GM19193 (cell line): ENCODE results near the gene ACO2.

Experiments used
- POLR2A ChIP-seq: IDR thresholded peaks from 4 replicates; pipeline ENCODE4 v1.6.1; 2011; ENCODE audit not compliant: insufficient read depth, insufficient read length; ENCODE audit errors: extremely low read depth

The ACO2 gene

DNA sequence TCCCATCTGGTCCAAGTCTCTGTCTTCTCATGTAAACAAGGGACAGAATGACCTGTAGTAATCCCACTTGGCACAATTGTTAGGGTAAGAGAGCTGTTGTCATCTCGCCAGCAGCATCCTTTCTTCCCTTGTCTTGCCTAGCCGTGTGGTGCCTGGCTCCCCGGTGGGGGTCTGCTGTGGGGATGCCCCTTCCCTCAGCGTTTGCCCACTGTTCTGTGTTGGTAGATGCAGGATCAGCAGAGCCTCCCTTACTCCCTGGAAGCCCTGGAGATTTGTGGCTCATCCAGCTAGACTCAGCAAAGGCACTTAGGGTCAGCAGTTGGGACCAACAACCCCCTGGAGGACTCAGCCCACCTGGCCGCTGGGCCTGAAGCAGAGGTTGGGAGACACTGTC, 13.0 kb downstream of the ACO2 start:
- no peak for TF ChIP-seq POLR2A

DNA sequence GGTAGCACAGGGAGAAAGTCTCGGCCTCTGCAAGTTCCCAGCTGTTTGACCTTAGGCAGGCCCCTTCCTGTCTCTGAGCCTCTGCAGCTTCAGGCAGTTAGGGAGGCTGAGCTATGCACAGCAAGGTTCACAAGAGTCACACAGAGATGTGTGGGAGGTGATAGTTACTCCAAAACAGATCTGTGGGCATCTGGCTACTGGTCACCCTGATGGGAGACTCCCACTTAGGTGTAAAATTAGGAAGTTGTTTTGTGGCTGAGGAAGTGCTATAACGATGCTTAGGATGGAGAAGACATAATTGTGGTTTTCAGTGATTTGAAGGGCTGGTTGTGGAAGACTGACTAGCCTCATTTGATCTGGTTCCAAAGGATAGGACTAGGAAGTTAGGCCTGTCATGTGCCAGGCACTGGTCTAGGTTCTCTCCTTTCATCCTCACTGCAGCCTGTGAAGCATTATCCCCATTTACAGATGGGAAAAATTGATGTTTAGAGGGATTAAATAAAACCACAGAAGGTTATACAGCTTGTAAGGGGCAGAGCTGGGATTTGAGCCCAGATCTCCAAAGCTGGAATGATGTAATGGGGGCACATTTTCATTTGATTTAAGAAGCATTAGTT, 13.5 kb downstream of the ACO2 start:
- TF ChIP-seq POLR2A = no peak

DNA sequence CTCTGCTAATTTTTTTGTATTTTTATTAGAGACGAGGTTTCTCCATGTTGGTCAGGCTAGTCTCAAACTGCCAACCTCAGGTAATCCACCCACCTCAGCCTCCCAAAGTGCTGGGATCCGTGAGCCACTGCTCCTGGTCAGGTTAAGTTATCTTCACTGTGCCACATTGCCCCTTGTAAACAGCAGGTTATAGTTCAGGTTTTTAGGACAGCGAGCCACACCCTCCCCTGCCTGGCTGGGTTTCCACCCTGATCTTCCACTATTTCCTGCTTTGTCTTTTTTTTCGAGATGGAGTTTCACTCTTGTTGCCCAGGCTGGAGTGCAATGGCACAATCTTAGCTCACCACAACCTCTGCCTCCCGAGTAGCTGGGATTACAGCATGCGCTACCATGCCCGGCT, 16.1 kb downstream of the ACO2 start:
- TF ChIP-seq POLR2A = no peak

DNA sequence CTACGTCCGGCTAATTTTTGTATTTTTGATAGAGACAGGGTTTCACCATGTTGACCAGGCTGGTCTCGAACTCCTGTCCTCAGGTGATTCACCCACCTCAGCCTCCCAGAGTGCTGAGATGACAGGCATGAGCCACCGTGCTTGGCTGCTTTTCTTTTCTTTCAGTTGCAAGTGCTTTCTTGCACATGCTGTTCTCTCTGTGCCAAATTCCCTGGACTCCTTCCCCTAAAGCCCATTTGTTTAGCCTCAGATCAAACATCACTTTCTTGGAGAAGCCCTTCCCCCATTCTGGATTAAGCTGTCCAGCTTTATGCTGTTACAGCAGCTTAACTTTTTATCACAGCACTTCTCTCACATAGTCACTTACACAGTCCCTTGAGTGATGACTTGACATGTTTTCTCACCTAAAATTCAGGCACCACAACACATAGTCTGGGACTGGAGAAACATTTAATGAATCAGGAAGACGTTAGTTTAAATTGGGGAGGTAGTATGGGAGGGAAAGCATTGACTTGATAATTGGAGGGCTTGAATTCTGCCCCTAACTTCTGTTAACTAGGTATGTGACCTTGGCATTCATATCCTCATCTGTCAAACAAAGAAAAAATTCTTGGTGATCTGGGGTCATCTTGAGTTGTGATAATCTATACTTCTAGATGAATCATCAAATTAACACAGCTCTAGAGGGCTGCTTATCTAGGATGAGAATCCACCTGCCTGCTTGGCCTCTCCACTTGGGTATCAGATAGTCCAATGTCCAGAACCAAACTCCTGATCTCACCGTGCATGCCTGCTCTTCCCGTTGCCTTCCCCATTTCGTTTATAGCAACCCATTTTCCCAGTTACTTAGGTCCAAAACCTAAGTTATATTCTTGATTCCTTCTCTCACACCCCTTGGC, 18.4 kb downstream of the ACO2 start:
- no peak for TF ChIP-seq POLR2A

- TF ChIP-seq POLR2A = no peak
Measured at GRCh38 chr22:41488076-41488475, 19.2 kb downstream of the ACO2 start.

- no peak for TF ChIP-seq POLR2A
Measured at GRCh38 chr22:41488596-41489385, 19.9 kb downstream of the ACO2 start.

DNA sequence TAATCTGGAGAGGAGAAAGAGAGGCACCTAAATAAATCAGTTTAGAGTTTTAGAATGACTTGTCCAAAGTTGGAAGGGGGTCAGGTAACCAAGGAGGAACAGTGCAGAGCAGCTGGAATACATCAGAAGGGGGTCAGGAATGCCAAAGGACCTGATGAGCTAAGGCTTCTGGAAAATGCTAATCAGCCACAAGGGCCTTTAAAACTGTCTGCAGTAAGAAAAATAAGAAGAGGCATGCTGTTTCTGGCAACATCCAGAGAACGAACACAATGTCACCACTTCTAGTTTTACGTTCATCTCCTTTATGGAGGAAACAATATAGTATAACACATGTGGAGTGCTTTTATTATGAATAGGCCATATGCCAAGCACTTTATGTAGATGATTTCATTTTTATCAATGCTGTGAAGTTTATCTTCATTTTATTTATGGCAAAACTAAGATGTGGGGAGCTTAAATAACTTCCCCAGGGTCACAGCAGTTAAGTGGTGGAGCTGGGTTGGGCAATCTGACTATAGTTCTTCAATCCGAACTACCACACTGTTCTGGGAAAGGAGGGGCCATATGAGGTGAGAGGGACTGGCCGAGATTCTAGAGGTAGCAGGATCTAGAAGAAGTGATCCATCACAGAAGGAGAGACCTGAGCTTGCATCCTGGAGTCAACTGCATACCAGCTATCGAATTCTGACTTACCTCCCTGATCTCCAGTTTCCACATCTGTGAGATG, 22.6 kb downstream of the ACO2 start:
- no peak for TF ChIP-seq POLR2A

DNA sequence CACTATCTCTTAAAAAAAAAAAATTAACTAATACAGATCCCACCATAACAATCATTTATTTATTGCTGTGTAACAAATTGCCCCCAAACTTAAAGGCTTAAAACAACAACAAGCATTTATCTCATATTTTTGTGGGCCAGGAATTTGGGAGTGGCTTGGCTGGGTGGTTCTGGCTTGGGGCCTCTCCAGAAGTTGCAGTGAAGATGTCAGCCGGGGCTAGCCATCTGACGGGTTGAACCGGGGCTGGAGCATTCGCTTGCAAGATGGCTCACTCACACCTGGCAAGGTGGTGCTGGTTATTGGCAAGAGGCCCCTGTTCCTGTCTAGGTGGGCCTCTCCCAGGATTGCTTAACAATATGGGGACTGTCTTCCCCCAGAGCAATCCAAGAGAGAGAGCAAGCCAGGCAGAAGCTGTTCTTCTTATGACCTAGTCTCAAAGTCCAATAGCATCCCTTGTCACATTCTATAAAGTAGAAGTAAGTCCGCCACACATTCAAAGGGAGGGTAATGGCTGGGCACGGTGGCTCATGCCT, 29.5 kb downstream of the ACO2 start:
- no peak for TF ChIP-seq POLR2A

DNA sequence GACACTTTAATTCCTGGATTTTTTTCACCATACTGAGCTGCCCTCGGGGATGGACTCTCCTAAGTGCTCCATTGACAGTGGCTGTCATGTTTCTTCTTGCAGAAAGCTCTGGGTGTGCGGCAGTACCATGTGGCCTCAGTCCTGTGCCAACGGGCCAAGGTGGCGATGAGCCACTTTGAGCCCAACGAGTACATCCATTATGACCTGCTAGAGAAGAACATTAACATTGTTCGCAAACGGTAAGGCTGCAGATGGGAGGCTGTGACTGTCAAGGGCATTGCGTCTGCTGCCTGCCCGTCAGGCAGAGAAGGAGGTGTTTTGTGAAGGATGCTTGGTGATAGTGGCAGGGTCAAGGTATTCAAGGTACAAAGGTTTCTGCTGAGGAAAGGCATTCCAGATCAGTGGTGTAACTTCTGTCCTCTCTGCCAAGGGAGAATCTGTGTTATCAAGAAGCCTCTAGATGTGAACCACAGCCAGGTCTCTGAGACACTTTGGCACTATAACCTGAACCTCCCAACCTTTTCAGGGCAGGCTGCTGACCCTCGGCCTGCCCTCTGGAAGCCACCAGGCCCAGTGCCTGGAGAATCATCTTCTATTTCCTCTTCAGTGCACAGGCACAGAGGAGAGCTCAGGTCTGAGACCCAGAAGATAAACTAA, 30.8 kb downstream of the ACO2 start:
- TF ChIP-seq POLR2A = no peak

DNA sequence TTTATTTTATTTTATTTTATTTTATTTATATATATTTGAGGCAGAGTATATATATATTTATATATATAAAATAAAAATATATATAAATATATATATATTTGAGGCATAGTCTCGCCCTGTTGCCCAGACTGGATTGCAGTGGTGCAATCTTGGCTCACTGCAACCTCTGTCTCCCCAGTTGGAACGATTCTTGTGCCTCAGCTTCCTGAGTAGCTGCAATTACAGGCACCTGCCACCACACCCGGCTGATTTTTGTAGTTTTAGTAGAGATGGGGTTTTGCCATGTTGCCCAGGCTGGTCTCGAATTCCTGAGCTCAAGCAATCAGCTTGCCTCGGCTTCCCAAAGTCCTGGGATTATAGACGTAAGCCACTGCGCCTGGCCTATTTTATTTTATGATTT, 31.4 kb downstream of the ACO2 start:
- TF ChIP-seq POLR2A = no peak

- TF ChIP-seq POLR2A = no peak
Measured at GRCh38 chr22:41501209-41501608, 32.3 kb downstream of the ACO2 start.

- no peak for TF ChIP-seq POLR2A
Measured at GRCh38 chr22:41504397-41504796, 35.5 kb downstream of the ACO2 start.

DNA sequence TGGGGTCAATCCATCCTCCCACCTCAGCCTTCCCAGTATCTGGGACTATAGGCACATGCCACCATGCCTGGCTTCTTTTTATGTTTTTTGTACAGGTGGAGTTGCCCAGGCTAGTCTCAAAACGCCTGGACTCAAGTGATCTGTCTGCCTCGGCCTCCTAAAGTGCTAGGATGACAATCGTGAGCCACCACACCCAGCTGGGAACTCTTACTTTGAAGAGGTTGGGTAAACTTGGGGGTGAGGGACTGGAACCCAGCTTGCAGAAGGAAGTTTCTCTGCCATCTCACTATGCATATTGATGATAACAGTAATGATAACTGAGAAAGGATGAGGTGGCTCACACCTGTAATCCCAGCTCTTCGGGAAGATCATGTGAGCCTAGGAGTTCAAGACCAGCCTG, 35.9 kb downstream of the ACO2 start:
- TF ChIP-seq POLR2A = no peak
